Measurements from ENCODE around the gene FRMD4B. TPM values are rescaled to one million over a fixed set of nuclear protein-coding genes. Genes with fewer than 3 reads are reported as not detected.
A peak's percentile ranks its signal among the peaks of the same experiment; 100 is the strongest.

The FRMD4B gene
- total and polyA plus RNA-seq, 2 donors (not counting 3 experiments of a cell fraction or from before 2014, with no cell fraction given): 66.4 to 89.7 TPM

DNA sequence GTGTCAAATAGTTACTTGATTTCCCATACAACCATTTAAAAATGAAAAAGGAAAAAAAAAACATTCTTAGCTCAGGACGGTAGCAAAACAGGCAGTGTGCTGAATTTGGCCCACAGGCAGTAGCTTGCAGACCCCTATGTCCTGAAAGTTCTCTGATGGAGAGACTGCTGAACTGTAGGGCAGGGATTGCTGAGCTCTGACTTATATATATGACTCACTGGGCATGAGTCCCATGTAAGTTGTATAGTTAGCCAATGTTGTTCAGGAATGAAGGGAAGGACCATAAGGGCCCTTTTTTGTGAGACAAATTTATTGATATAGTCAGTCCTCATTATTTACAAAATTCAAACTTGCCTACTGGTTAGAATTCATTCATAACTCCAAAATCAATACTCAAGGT, 36.9 kb upstream of the FRMD4B start:
- Histone ChIP-seq H3K9ac (replicated peaks; ENCODE audit: extremely low read depth, insufficient read depth, low read length) (no peak overlapping the region), H3K79me2 (ENCODE audit: control insufficient read depth, insufficient read depth, low read length) (no peaks in the 10 kb centered on the region), H3K4me2 (ENCODE audit: insufficient read depth, low read length) (no peak overlapping the region), H4K20me1 (replicated peaks; ENCODE audit: control insufficient read depth, extremely low read depth, insufficient read depth, low read length) (no peaks in the 10 kb centered on the region), H3K27me3 (ENCODE audit: control insufficient read depth in 2 of 2, insufficient read depth in 2 of 2, low read length in 2 of 2) (no peaks in the 10 kb centered on the region), H3K9me1 (replicated peaks; ENCODE audit: control insufficient read depth, extremely low read depth, insufficient read depth, low read length) (no peaks in the 10 kb centered on the region), H2AFZ (ENCODE audit: low read depth, low read length) (no peak overlapping the region), H3K36me3 (ENCODE audit: control insufficient read depth in 2 of 2, extremely low read depth in 1 of 2, insufficient read depth in 2 of 2, low read length in 2 of 2) (no peaks in the 10 kb centered on the region), H3K4me3 (replicated peaks in 1 of 3; ENCODE audit: insufficient read depth in 1 of 3, low read depth in 1 of 3, low read length in 3 of 3) (no peak overlapping the region), H3K9me3 (replicated peaks; ENCODE audit: control insufficient read depth, insufficient read depth, low read length) (no peaks in the 10 kb centered on the region), H3K27ac (ENCODE audit: insufficient read depth, low read depth, low read length) (no peak overlapping the region), H3K4me1 (ENCODE audit: control insufficient read depth, extremely low read depth, insufficient read depth, low read length) (peaks cover 16% of the 10 kb centered on the region)
- ChIA-PET CTCF (interaction anchor here (1.0 to 7.3 kb wide), 14 partner anchors 9 to 303 kb away, joined by 3 to 111 read pairs (median 6); no protein-coding TSS in a partner anchor), POLR2A (no interaction called here)
- TF ChIP-seq, protein P1, sequence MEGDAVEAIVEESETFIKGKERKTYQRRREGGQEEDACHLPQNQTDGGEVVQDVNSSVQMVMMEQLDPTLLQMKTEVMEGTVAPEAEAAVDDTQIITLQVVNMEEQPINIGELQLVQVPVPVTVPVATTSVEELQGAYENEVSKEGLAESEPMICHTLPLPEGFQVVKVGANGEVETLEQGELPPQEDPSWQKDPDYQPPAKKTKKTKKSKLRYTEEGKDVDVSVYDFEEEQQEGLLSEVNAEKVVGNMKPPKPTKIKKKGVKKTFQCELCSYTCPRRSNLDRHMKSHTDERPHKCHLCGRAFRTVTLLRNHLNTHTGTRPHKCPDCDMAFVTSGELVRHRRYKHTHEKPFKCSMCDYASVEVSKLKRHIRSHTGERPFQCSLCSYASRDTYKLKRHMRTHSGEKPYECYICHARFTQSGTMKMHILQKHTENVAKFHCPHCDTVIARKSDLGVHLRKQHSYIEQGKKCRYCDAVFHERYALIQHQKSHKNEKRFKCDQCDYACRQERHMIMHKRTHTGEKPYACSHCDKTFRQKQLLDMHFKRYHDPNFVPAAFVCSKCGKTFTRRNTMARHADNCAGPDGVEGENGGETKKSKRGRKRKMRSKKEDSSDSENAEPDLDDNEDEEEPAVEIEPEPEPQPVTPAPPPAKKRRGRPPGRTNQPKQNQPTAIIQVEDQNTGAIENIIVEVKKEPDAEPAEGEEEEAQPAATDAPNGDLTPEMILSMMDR (IDR thresholded peaks at IDR 0.05; ENCODE audit: extremely low read depth in 1 of 2, insufficient read depth in 1 of 2, low read depth in 1 of 2, low read length in 2 of 2): no peak
- TF ChIP-seq JUN (IDR thresholded peaks at IDR 0.05; ENCODE audit: borderline replicate concordance, insufficient read depth, insufficient read length, low read depth) (peak; percentile 34), FOS (IDR thresholded peaks at IDR 0.05; ENCODE audit: borderline replicate concordance, insufficient read depth, low read length) (peak; percentile 73), POLR2AphosphoS5 (IDR thresholded peaks at IDR 0.05; ENCODE audit: insufficient read depth, low read depth, low read length) (no peak), POLR2A (IDR thresholded peaks at IDR 0.05; ENCODE audit: low read depth, low read length) (no peak), MYC (IDR thresholded peaks at IDR 0.05; ENCODE audit: low read depth, low read length) (no peak), GATA2 (IDR thresholded peaks at IDR 0.05; ENCODE audit: insufficient read depth, insufficient read length, low read depth, low read length) (no peak)
- TF ChIP-seq, protein P2, sequence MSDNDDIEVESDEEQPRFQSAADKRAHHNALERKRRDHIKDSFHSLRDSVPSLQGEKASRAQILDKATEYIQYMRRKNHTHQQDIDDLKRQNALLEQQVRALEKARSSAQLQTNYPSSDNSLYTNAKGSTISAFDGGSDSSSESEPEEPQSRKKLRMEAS (IDR thresholded peaks at IDR 0.05; ENCODE audit: insufficient read depth, insufficient read length): no peak
- DNase-seq (ENCODE audit: low read depth, low spot score) (peak; percentile 58), FAIRE-seq (no peak)
- intact Hi-C loops (cut with micrococcal nuclease): no loop called here
- no TSS peak for BruUV-seq (replicated peaks)
- dilution Hi-C loops (cut with MboI; ENCODE audit: extremely low pct_ligation_motif_present, low sequenced_read_pairs): loop anchor here (10.0 to 25.0 kb wide), 2 partner anchors 98 to 260 kb away; no protein-coding TSS in a partner anchor

All from endothelial cell of umbilical vein (primary cell).